GM12878 (cell line): ENCODE measurements around the gene PNLIP. TPM values are rescaled to one million over a fixed set of nuclear protein-coding genes. Genes with fewer than 3 reads are reported as not detected.

ENCODE experiments used
- ATF2 ChIP-seq: IDR thresholded peaks from 2 replicates; pipeline ENCODE4 v1.6.1; 2012; ENCODE audit warnings: low read length, inconsistent platforms
- ATF7 ChIP-seq: fragments of 450-650 bp; IDR thresholded peaks from 2 replicates; pipeline ENCODE4 v1.6.1; 2016; ENCODE audit warnings: low read depth, mild to moderate bottlenecking
- GATAD2B ChIP-seq: fragments of 450-650 bp; conservative IDR thresholded peaks from 2 replicates; pipeline ENCODE4 v1.6.1; 2017; ENCODE audit warnings: low read depth, mild to moderate bottlenecking, moderate library complexity
- IRF5 ChIP-seq: fragments of 450-650 bp; IDR thresholded peaks from 2 replicates; pipeline ENCODE4 v1.6.1; 2017; ENCODE audit warnings: borderline replicate concordance
- NR2C1 ChIP-seq: fragments of 450-650 bp; IDR thresholded peaks from 2 replicates; pipeline ENCODE4 v1.6.1; 2017; ENCODE audit warnings: antibody characterized with exemption, mild to moderate bottlenecking, moderate library complexity
- ZBTB11 ChIP-seq: fragments of 450-650 bp; formaldehyde crosslinking; IDR thresholded peaks from 2 replicates; pipeline ENCODE4 v1.5.0; 2022; ENCODE audit warnings: mild to moderate bottlenecking, missing genetic modification characterization
- polyA plus RNA-seq, 11 experiments: library from polyadenylated mRNA; depleted of rRNA in 4 of 11; unstranded in 6 of 11; stranded (reverse) in 5 of 11; fragments of >200 nt; fragmentation: Nextera tagmentation in 4 of 11; fragmentation: Illumina TruSeq in 1 of 11; extraction: Ambion mirVana in 4 of 11; extraction: Trizol in 1 of 11; gene quantifications; 1 replicate in 1 of 11; 2 replicates in 10 of 11; pipeline versions ENCODE4 v1.2.1 to v1.2.3, GENCODE V29; 2011 to 2016; ENCODE audit warnings: inconsistent platforms in 2 of 11, missing spikeins in 2 of 11, low read depth in 1 of 11
- total RNA-seq, 4 experiments: library from RNA; depleted of rRNA in 3 of 4; stranded (reverse); fragments of >200 nt in 3 of 4; fragmentation: Illumina TruSeq in 1 of 4; extraction: Trizol in 1 of 4; gene quantifications; 2 replicates each; pipeline versions ENCODE4 v1.2.1 to v1.2.3, GENCODE V29; 2013 to 2021
- TF ChIP-seq, protein P1 (sequence below): fragments of 450-650 bp; IDR thresholded peaks from 2 replicates; pipeline ENCODE4 v1.6.1; 2017; ENCODE audit warnings: mild to moderate bottlenecking, moderate library complexity
- TF ChIP-seq, protein P2 (sequence below): fragments of 150-350 bp; IDR thresholded peaks from 2 replicates; pipeline ENCODE4 v1.6.1; 2014; ENCODE audit warnings: mild to moderate bottlenecking, low read depth, low read length

PNLIP gene
- total and polyA plus RNA-seq, 10 of the 15 experiments (the other 5 are each of a cell fraction or from before 2014, with no cell fraction given) = 1.1 TPM; not detected in 9

GRCh38 chr10:116526219-116526618 lies 19.5 kb upstream of the PNLIP start (continued):
- TF ChIP-seq, protein P1, sequence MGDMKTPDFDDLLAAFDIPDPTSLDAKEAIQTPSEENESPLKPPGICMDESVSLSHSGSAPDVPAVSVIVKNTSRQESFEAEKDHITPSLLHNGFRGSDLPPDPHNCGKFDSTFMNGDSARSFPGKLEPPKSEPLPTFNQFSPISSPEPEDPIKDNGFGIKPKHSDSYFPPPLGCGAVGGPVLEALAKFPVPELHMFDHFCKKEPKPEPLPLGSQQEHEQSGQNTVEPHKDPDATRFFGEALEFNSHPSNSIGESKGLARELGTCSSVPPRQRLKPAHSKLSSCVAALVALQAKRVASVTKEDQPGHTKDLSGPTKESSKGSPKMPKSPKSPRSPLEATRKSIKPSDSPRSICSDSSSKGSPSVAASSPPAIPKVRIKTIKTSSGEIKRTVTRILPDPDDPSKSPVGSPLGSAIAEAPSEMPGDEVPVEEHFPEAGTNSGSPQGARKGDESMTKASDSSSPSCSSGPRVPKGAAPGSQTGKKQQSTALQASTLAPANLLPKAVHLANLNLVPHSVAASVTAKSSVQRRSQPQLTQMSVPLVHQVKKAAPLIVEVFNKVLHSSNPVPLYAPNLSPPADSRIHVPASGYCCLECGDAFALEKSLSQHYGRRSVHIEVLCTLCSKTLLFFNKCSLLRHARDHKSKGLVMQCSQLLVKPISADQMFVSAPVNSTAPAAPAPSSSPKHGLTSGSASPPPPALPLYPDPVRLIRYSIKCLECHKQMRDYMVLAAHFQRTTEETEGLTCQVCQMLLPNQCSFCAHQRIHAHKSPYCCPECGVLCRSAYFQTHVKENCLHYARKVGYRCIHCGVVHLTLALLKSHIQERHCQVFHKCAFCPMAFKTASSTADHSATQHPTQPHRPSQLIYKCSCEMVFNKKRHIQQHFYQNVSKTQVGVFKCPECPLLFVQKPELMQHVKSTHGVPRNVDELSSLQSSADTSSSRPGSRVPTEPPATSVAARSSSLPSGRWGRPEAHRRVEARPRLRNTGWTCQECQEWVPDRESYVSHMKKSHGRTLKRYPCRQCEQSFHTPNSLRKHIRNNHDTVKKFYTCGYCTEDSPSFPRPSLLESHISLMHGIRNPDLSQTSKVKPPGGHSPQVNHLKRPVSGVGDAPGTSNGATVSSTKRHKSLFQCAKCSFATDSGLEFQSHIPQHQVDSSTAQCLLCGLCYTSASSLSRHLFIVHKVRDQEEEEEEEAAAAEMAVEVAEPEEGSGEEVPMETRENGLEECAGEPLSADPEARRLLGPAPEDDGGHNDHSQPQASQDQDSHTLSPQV = no peak
- TF ChIP-seq ATF7 = no peak
- TF ChIP-seq ZBTB11 = no peak
- no peak for TF ChIP-seq IRF5
- TF ChIP-seq ATF2 = no peak
- TF ChIP-seq NR2C1 = no peak
- TF ChIP-seq, protein P2, sequence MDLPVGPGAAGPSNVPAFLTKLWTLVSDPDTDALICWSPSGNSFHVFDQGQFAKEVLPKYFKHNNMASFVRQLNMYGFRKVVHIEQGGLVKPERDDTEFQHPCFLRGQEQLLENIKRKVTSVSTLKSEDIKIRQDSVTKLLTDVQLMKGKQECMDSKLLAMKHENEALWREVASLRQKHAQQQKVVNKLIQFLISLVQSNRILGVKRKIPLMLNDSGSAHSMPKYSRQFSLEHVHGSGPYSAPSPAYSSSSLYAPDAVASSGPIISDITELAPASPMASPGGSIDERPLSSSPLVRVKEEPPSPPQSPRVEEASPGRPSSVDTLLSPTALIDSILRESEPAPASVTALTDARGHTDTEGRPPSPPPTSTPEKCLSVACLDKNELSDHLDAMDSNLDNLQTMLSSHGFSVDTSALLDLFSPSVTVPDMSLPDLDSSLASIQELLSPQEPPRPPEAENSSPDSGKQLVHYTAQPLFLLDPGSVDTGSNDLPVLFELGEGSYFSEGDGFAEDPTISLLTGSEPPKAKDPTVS = no peak
- no peak for TF ChIP-seq GATAD2B
